GM19463 (cell line): ENCODE data around the gene HADHB.
"Not testable (repeated sequence)": the region's sequence is repeated elsewhere in the genome, so short reads cannot be mapped to it uniquely, and the experiment has no call there.

ENCODE experiments used
- ATAC-seq: cut with Tn5 transposase; IDR thresholded peaks from one replicate; pipeline ENCODE4 v1.9.1; 2021; ENCODE audit warnings: mild to moderate bottlenecking, moderate library complexity; ENCODE audit not compliant: unreplicated experiment

HADHB gene

GRCh38 chr2:26243470-26244308 lies 1.1 kb upstream of the HADHB start:
- no peak for ATAC-seq

GRCh38 chr2:26245231-26245732 lies 543 bp downstream of the HADHB start:
- ATAC-seq, result peak; percentile 4

- peak; percentile 54 for ATAC-seq
Measured at GRCh38 chr2:26245810-26246209, 1.1 kb downstream of the HADHB start.

GRCh38 chr2:26246818-26247217 lies 2.1 kb downstream of the HADHB start:
- ATAC-seq, result no peak

GRCh38 chr2:26249625-26250024 lies 4.9 kb downstream of the HADHB start:
- no peak for ATAC-seq

- no peak for ATAC-seq
Measured at GRCh38 chr2:26251893-26252292, 7.2 kb downstream of the HADHB start.

GRCh38 chr2:26255759-26256384 lies 11.1 kb downstream of the HADHB start:
- no peak for ATAC-seq

- ATAC-seq, result not testable (repeated sequence)
Measured at GRCh38 chr2:26258836-26259235, 14.1 kb downstream of the HADHB start.

GRCh38 chr2:26268213-26268612 lies 23.5 kb downstream of the HADHB start:
- no peak for ATAC-seq

- ATAC-seq, result not testable (repeated sequence)
Measured at GRCh38 chr2:26268670-26269385, 24.1 kb downstream of the HADHB start.

GRCh38 chr2:26269571-26270158 lies 24.9 kb downstream of the HADHB start:
- no peak for ATAC-seq

GRCh38 chr2:26270373-26270772 lies 25.6 kb downstream of the HADHB start:
- no peak for ATAC-seq

GRCh38 chr2:26273501-26273900 lies 28.8 kb downstream of the HADHB start:
- no peak for ATAC-seq

GRCh38 chr2:26274058-26274613 lies 29.4 kb downstream of the HADHB start:
- ATAC-seq, result no peak

- ATAC-seq, result no peak
Measured at GRCh38 chr2:26276484-26277227, 31.9 kb downstream of the HADHB start.

GRCh38 chr2:26279886-26280285 lies 35.1 kb downstream of the HADHB start:
- no peak for ATAC-seq

- no peak for ATAC-seq
Measured at GRCh38 chr2:26281226-26281625, 36.5 kb downstream of the HADHB start.

- ATAC-seq, result no peak
Measured at GRCh38 chr2:26283606-26284005, 38.9 kb downstream of the HADHB start.

- no peak for ATAC-seq
Measured at GRCh38 chr2:26284132-26284531, 39.4 kb downstream of the HADHB start.

- no peak for ATAC-seq
Measured at GRCh38 chr2:26285931-26286330, 41.2 kb downstream of the HADHB start.
